ENCODE data around the gene SLAMF9.

The SLAMF9 gene

DNA sequence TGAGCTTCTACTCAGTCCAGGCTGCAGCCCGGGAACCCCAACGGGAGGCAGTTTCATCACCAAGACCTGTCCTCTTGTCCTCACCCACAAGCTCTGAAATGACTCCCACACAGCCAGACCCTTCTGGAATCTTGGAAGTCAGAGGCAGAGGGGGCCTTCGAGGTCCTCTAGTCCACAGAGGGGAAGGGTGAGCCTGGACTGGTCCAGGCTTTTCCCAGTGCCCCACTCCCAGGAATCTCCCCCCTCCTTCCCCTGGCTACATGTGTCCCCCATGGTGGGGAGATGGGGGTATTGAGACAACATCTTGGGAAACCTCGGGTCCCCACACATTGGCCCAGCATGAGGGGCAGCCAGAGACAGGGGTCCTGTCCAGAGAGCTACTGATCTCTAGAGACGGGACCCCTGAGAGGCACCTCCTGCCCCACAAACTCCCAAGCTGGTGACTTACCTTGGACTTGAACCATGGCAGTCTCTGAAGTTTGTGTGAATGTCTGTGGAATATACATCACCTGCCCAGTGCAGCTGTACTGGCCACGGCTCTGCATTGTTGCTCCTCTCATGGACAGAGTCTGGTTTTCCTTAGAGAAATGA, 19.4 kb upstream of the SLAMF9 start:
- no peaks in the 10 kb centered on the region for H3K36me3 ChIP-seq (ENCODE audit: insufficient read depth, low read length)
- H3F3A ChIP-seq (ENCODE audit: low read depth): no peaks in the 10 kb centered on the region
- no peaks in the 10 kb centered on the region for H4K20me1 ChIP-seq (ENCODE audit: insufficient read depth, low read length, poor library complexity, severe bottlenecking)
- no peaks in the 10 kb centered on the region for H3K79me2 ChIP-seq (ENCODE audit: insufficient read depth, low read length)
- H3K9ac ChIP-seq (ENCODE audit: low read depth, low read length, poor library complexity, severe bottlenecking): no peak overlapping the region
- no peak overlapping the region for H3K4me3 ChIP-seq (ENCODE audit: low read length, poor library complexity, severe bottlenecking)
- H3K27me3 ChIP-seq (ENCODE audit: insufficient read depth, low read length, poor library complexity, severe bottlenecking): peaks cover 9% of the 10 kb centered on the region
- no peak overlapping the region for H2AFZ ChIP-seq (ENCODE audit: low read length)
- no peaks in the 10 kb centered on the region for H3K4me1 ChIP-seq (ENCODE audit: insufficient read depth, low read length, poor library complexity, severe bottlenecking)
- TF ChIP-seq, protein P1, sequence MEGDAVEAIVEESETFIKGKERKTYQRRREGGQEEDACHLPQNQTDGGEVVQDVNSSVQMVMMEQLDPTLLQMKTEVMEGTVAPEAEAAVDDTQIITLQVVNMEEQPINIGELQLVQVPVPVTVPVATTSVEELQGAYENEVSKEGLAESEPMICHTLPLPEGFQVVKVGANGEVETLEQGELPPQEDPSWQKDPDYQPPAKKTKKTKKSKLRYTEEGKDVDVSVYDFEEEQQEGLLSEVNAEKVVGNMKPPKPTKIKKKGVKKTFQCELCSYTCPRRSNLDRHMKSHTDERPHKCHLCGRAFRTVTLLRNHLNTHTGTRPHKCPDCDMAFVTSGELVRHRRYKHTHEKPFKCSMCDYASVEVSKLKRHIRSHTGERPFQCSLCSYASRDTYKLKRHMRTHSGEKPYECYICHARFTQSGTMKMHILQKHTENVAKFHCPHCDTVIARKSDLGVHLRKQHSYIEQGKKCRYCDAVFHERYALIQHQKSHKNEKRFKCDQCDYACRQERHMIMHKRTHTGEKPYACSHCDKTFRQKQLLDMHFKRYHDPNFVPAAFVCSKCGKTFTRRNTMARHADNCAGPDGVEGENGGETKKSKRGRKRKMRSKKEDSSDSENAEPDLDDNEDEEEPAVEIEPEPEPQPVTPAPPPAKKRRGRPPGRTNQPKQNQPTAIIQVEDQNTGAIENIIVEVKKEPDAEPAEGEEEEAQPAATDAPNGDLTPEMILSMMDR (conservative IDR thresholded peaks at IDR 0.05; ENCODE audit: low read length): no peak
- no peak for TF ChIP-seq EZH2phosphoT487 (IDR thresholded peaks at IDR 0.05; ENCODE audit: borderline replicate concordance)
- no peak overlapping the region for H3K4me2 ChIP-seq (ENCODE audit: low read depth, low read length, poor library complexity, severe bottlenecking)
- H3K9me2 ChIP-seq (replicated peaks; ENCODE audit: low read depth, low read length): no peaks in the 10 kb centered on the region
- no peaks in the 10 kb centered on the region for H3K9me3 ChIP-seq (ENCODE audit: insufficient read depth, low read depth, low read length)

DNA sequence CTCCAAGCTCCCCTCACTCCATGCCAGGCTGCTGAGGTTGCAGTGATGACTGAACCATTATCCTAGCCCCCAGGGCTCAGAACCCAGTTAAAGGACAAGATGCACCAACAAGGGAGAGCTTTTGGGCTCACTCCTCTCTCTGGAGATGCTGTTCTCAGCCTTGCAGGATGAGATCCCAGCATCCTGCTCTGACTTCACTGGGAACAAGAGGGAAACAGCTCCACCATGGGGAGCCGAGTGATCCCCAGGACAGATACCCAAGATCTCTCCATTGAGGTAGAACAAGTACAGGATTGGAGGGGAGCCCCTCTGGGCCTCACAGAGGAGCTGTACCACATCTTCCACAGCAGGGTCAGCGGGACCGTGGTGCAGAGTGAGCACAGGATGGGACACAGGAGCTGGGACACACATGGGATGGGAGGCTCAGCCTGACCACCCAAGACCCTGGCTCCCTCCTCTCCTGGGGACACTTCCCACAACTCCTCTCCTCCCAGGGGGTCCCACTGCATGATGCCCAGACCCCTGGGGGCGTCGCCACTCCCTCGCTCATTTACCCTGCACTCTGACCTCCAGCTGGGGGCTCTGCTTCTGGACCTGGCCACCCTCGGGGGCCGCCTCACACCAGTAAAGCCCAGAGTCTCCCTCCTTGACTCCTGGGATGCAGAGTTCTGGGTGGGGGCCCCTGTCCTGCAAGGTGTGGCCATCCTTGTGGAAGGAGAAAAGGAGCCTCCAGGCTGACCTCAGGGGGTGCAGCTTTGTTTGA, 18.6 kb upstream of the SLAMF9 start:
- H4K20me1 ChIP-seq (ENCODE audit: insufficient read depth, low read length, poor library complexity, severe bottlenecking): no peaks in the 10 kb centered on the region
- no peaks in the 10 kb centered on the region for H3K4me1 ChIP-seq (ENCODE audit: insufficient read depth, low read length, poor library complexity, severe bottlenecking)
- no peak overlapping the region for H2AFZ ChIP-seq (ENCODE audit: low read length)
- H3K27me3 ChIP-seq (ENCODE audit: insufficient read depth, low read length, poor library complexity, severe bottlenecking): peaks cover 6% of the 10 kb centered on the region
- no peaks in the 10 kb centered on the region for H3K36me3 ChIP-seq (ENCODE audit: insufficient read depth, low read length)
- no peaks in the 10 kb centered on the region for H3K9me2 ChIP-seq (replicated peaks; ENCODE audit: low read depth, low read length)
- no peak overlapping the region for H3K4me3 ChIP-seq (ENCODE audit: low read length, poor library complexity, severe bottlenecking)
- H3K79me2 ChIP-seq (ENCODE audit: insufficient read depth, low read length): no peaks in the 10 kb centered on the region
- no peaks in the 10 kb centered on the region for H3K9me3 ChIP-seq (ENCODE audit: insufficient read depth, low read depth, low read length)
- no peak for TF ChIP-seq EZH2phosphoT487 (IDR thresholded peaks at IDR 0.05; ENCODE audit: borderline replicate concordance)
- TF ChIP-seq, protein P1 (conservative IDR thresholded peaks at IDR 0.05; ENCODE audit: low read length): no peak
- H3K9ac ChIP-seq (ENCODE audit: low read depth, low read length, poor library complexity, severe bottlenecking): no peak overlapping the region
- H3F3A ChIP-seq (ENCODE audit: low read depth): no peaks in the 10 kb centered on the region
- H3K4me2 ChIP-seq (ENCODE audit: low read depth, low read length, poor library complexity, severe bottlenecking): no peak overlapping the region

DNA sequence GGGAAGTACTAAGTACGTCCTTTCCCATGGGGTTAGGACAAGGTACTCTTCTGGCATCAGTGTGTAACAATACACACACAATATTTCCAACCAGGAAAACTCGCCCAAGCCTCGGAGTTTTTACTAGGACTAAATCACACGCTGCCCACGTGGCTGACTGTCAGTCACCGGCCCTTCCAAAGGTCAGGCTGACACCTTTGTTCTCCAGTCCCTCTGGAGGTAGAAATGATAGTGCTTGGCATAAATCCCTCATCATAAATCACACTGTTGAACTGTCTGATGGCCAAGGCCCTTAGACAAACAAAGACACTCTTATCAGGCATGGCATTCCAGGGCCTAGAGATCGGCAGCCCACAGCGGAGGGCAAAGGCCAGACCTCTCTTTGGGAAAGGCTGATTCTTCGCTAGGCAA, 16.9 kb upstream of the SLAMF9 start:
- Histone ChIP-seq H3K4me1 (ENCODE audit: insufficient read depth, low read length, poor library complexity, severe bottlenecking) (no peaks in the 10 kb centered on the region), H3K4me3 (ENCODE audit: low read length, poor library complexity, severe bottlenecking) (no peak overlapping the region), H3K4me2 (ENCODE audit: low read depth, low read length, poor library complexity, severe bottlenecking) (no peak overlapping the region), H4K20me1 (ENCODE audit: insufficient read depth, low read length, poor library complexity, severe bottlenecking) (no peaks in the 10 kb centered on the region), H2AFZ (ENCODE audit: low read length) (no peak overlapping the region), H3K79me2 (ENCODE audit: insufficient read depth, low read length) (no peaks in the 10 kb centered on the region), H3K9ac (ENCODE audit: low read depth, low read length, poor library complexity, severe bottlenecking) (no peak overlapping the region), H3F3A (ENCODE audit: low read depth) (no peaks in the 10 kb centered on the region), H3K27me3 (ENCODE audit: insufficient read depth, low read length, poor library complexity, severe bottlenecking) (peaks cover 10% of the 10 kb centered on the region), H3K9me3 (ENCODE audit: insufficient read depth, low read depth, low read length) (no peaks in the 10 kb centered on the region), H3K9me2 (replicated peaks; ENCODE audit: low read depth, low read length) (no peaks in the 10 kb centered on the region), H3K36me3 (ENCODE audit: insufficient read depth, low read length) (no peaks in the 10 kb centered on the region)
- TF ChIP-seq EZH2phosphoT487 (IDR thresholded peaks at IDR 0.05; ENCODE audit: borderline replicate concordance): no peak
- TF ChIP-seq, protein P1 (conservative IDR thresholded peaks at IDR 0.05; ENCODE audit: low read length): no peak
